GM12873 (cell line): ENCODE measurements around the gene MCTP1.

ENCODE experiments used
- CTCF ChIP-seq: IDR thresholded peaks from 2 replicates; pipeline ENCODE4 v1.5.1; 2012; ENCODE audit warnings: low read depth, mild to moderate bottlenecking, moderate library complexity, low read length, control low read depth; ENCODE audit not compliant: insufficient read depth; ENCODE audit errors: missing control alignments

The MCTP1 gene

GRCh38 chr5:95069021-95069420 lies 215.9 kb downstream of the MCTP1 start:
- TF ChIP-seq CTCF, result no peak

- TF ChIP-seq CTCF, result no peak
Observed at GRCh38 chr5:95068289-95068910, 216.5 kb downstream of the MCTP1 start.

GRCh38 chr5:95066048-95066447 lies 218.8 kb downstream of the MCTP1 start:
- no peak for TF ChIP-seq CTCF

- TF ChIP-seq CTCF, result no peak
Observed at GRCh38 chr5:95063492-95063891, 221.4 kb downstream of the MCTP1 start.

- no peak for TF ChIP-seq CTCF
Observed at GRCh38 chr5:95060098-95060497, 224.8 kb downstream of the MCTP1 start.

- TF ChIP-seq CTCF, result no peak
Observed at GRCh38 chr5:95059636-95060035, 225.3 kb downstream of the MCTP1 start.

GRCh38 chr5:95057615-95058014 lies 227.3 kb downstream of the MCTP1 start:
- TF ChIP-seq CTCF, result no peak
